Activated T-cell treated with anti-CD3 and anti-CD28 coated beads for 24 hours (primary cell): ENCODE measurements around the gene DDR1.
"Not testable (repeated sequence)": the region's sequence is repeated elsewhere in the genome, so short reads cannot be mapped to it uniquely, and the experiment has no call there.

Source experiments
- DNase-seq: peaks from one replicate; pipeline ENCODE4 v3.0.0-alpha.2; 2020; ENCODE audit warnings: low read depth

The DDR1 gene

DNA sequence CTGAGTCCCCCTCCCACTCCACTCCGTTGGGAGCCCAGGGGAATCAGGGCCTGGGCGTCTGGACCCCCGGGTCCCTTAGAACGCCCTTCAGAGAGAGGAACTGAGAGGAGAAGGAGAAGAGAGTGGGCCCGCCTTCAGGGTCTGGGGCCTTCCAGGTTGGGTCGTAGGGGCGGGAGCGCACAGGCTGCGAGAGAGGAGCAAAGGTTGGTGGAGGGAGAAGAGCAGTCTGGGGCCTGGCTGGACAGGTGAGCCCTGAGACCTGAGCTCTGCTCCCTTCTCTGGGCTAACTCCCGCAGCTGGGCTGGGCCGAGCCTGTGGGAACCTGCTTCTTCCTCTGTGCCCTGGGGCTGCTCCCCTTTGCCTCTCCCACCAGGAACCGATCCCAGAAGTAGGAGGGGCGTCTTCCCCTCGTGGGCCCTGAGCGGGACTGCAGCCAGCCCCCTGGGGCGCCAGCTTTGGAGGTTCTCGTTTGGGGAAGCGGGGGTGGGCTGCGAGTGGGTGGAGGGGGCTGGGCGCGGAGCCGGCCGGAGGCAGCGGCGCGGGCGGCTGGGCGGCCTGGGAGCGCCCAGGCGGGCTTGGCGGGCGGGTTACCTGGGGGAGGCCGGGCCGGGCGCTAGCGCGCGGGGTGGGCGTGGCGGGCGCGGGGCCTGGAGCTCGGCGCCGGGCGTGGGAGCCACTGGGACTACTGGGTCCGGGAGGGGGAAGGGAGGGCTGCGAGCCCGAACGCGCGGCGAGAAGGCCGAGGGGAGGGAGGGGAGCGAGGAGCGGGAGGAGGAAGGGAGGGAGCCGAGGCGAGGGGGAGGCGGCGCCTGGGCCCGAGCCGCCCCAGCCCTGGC is at the start of gene DDR1:
DDR1 (plus strand) TSS at position 835 of the 836 bp plus-strand sequence. CDS start 4,211 bp downstream, outside the sequence.
- DNase-seq, result no peak

GRCh38 chr6:30834646-30835045 is 49.7 kb upstream of the DDR1 start:
- no peak for DNase-seq

DNA sequence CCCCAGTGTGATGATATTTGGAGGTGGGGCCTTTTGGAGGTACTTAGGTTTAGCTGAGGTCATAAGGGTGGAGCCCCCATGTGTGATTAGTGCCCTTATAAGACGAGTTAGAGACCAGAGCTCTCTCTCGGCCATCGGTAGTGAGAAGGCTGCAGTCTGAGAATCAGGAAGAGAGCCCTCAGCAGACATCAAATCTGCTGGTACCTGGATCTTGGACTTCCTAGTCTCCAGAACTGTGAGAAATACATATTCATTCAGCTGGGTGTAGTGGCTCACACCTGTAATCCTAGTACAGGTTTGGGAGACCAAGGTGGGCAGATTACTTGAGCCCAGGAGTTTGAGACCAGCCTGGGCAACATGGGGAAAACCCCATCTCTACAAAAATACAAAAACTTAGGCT is 48.7 kb upstream of the DDR1 start:
- DNase-seq, result no peak

GRCh38 chr6:30836431-30836866 is 47.9 kb upstream of the DDR1 start:
- DNase-seq, result no peak

DNA sequence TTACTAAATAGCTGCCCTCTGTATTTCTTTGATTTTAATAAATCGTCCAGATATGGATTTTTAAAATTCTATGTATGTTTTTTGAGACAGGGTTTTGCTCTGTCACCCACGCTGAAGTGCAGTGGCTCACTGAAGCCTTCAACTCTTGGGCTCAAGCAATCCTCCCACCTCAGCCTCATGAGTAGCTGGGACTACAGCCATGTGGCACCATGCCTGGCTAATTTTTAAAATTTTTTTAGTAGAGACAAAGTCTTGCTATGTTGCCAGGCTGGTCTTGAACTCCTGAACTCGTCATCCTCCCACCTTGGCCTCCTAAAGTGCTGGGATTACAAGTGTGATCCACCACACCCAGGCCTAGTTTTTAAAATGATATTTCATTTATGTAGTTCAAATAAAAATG is 47.4 kb upstream of the DDR1 start:
- no peak for DNase-seq

GRCh38 chr6:30837432-30837831 is 46.9 kb upstream of the DDR1 start:
- DNase-seq, result no peak

GRCh38 chr6:30837870-30838269 is 46.4 kb upstream of the DDR1 start:
- no peak for DNase-seq

DNA sequence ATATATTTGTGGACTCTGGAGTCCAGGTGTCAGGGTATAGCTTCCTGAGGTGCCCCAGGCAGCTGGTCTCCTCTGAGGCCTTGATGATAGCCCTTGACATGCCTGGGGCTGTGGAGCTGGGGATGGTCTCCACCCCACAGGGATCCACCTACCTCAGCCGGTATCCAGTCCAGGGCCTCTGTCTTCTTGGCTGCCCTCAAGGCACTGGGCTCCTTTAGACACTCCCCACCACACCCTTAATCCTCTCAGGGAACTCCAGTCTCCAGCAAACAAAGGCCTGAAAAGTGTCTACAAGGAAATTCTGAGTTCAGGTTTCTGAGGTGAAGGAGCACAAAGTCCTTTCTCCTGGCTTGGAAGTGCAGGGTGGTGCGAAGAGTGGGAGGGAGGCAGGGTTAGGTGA is 44.6 kb upstream of the DDR1 start:
- DNase-seq, result no peak

GRCh38 chr6:30840084-30840934 is 44.0 kb upstream of the DDR1 start:
- no peak for DNase-seq

GRCh38 chr6:30840935-30841643 is 43.2 kb upstream of the DDR1 start:
- no peak for DNase-seq

- DNase-seq, result no peak
These were observed 42.4 kb upstream of the DDR1 start for GRCh38 chr6:30841644-30842504.

DNA sequence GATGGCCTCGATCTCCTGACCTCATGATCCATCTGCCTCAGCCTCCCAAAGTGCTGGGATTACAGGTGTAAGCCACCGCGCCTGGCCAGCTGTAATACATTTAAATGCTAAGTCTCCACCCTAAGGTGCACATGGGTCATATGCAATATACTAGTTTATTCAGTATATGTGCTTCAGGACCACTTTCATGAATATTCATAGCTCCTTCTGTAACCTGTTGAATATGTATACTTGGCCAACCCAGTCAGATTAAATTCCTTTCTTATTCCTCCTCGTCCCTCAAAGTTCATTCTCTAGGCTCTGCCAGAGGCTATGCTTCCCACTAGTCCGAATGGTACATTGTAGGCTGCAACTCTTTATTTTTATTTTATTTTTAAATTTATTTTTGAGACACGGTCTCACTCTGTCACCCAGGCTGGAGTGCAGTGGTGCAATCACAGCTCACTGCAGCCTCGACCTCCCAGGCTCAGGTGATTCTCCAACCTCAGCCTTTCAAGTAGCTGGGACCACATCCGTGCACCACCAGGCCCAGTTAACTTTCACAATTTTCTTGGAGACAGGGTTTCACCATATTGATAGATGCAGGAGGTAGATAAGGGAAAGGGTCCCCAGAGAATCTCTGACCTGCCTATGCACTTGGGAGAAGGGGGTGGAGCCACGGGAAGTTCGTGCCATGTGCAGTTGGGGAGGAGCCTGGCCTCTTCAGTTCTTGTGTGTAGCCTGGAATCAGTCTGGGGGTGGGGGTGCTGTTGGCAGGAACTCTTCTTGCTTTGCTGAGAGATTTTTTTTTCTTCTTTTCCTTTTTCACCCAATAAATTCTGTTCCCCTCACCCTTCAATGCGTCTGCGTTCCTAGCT is 41.3 kb upstream of the DDR1 start:
- no peak for DNase-seq

- no peak for DNase-seq
These were observed 40.7 kb upstream of the DDR1 start for GRCh38 chr6:30843611-30843998.

DNA sequence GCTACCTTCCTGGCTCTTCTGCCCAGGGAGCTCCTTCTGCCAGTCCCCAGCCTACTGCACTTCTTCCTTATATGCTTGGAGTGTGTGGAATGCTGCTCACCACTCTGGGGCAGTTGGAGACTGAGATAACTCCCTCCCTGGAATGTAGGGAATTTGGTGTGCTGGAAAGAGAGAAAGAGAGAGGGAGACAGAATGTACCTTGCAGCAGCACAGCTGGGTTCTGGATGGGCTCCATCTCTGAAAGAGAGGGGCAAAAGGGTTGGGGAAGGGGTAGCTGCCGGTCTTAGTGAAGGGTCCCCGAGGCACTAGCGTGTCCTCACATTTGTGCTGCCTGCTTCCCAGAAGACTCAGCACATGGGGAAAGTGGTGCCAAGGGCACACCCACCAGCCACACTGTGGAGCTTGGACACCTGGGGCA is 40.2 kb upstream of the DDR1 start:
- DNase-seq, result no peak

- DNase-seq, result no peak
These were observed 39.1 kb upstream of the DDR1 start for GRCh38 chr6:30845183-30845582.

- no peak for DNase-seq
These were observed 36.8 kb upstream of the DDR1 start for GRCh38 chr6:30847421-30847970.

DNA sequence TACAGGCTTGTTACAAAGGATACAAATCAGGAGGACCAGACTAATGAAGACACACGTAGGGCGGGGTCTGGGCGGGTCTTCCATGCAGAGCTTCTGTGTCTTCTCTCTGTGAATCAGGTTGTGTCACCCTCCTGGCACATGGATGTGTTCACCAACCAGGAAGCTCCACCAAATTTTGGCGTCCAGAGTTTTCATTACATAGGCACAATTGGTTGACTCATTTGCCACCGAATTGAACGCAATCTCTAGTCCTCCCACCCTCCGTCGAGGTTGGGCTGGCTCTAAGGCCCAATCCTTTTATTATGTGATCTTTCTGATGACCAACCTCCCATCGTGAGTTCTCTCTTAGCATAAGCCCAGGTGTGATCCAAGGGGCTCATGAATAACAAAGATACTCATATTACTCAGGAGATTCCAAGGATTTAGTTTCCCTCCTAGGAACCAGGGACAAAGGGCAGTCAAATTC is 36.3 kb upstream of the DDR1 start:
- DNase-seq, result no peak

GRCh38 chr6:30849903-30850651 is 34.2 kb upstream of the DDR1 start:
- DNase-seq, result no peak

DNA sequence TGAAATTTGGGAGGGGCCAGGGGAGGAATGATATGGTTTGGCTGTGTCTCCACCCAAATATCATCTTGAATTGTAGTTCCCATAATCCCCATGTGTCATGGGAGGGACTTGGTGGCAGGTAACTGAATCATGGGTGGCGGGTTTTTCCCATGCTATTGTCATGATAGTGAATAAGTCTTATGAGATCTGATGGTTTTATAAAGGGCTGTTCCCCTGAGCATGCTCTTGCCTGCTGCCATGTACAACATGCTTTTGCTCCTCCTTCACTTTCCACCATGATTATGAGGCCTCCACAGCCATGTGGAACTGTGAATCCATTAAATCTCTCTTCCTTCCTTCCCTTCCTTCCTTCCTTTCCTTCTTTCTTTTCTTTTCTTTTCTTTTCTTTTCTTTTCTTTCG is 31.9 kb upstream of the DDR1 start:
- DNase-seq, result not testable (repeated sequence)
